ENCODE measurements around the gene BBS7. TPM values are rescaled to one million over a fixed set of nuclear protein-coding genes. Genes with fewer than 3 reads are reported as not detected.

BBS7 gene
- total RNA-seq, 4 donors from 2014 or later = 12.6 to 17.6 (median 14.0) TPM

- H3K27me3 ChIP-seq = no peaks in the 10 kb centered on the region
- H3K4me3 ChIP-seq = no peak overlapping the region
- H3K36me3 ChIP-seq = peaks cover 0 to 49% (median 9%) of the 10 kb centered on the region in 4 donors
- 28 to 33% methylated on average over 1 of the region's 1 CpG for WGBS, 2 donors (ENCODE audit: low coverage in 1 of 2)
- peaks cover 0 to 10% (median 3%) of the 10 kb centered on the region in 4 donors for H3K4me1 ChIP-seq
- in situ Hi-C loops (cut with MboI; ENCODE audit: low pct_ligation_motif_present in 1 of 4, low pct_unique_long_range_greater_than_20kb in 1 of 4, low sequenced_read_pairs in 3 of 4) = no loop called here
- no peaks in the 10 kb centered on the region for H3K9me3 ChIP-seq
- no peak overlapping the region for H3K27ac ChIP-seq
- DNase-seq = no peak
- TF ChIP-seq POLR2A (IDR thresholded peaks at IDR 0.05) (no peak), POLR2AphosphoS5 (IDR thresholded peaks at IDR 0.05) (no peak), EP300 (IDR thresholded peaks at IDR 0.05; ENCODE audit: low read depth) (no peak), CTCF (IDR thresholded peaks at IDR 0.05) (no peak)
- intact Hi-C loops (cut with DNase I; ENCODE audit: low total_unique reads) = no loop called here
These were observed 52.1 kb downstream of the BBS7 start for GRCh38 chr4:121818215-121818614.

GRCh38 chr4:121817701-121818100 is 52.6 kb downstream of the BBS7 start:
- TF ChIP-seq EP300 (IDR thresholded peaks at IDR 0.05; ENCODE audit: low read depth) (no peak), POLR2AphosphoS5 (IDR thresholded peaks at IDR 0.05) (no peak), CTCF (IDR thresholded peaks at IDR 0.05) (no peak), POLR2A (IDR thresholded peaks at IDR 0.05) (no peak)
- no peak for DNase-seq
- in situ Hi-C loops (cut with MboI; ENCODE audit: low pct_ligation_motif_present in 1 of 4, low pct_unique_long_range_greater_than_20kb in 1 of 4, low sequenced_read_pairs in 3 of 4) (no loop called here), intact Hi-C loops (cut with DNase I; ENCODE audit: low total_unique reads) (no loop called here)
- H3K4me1 ChIP-seq = peaks cover 0 to 10% (median 0%) of the 10 kb centered on the region in 4 donors
- no peaks in the 10 kb centered on the region for H3K9me3 ChIP-seq
- no peak overlapping the region for H3K4me3 ChIP-seq
- H3K36me3 ChIP-seq = peaks cover 0 to 52% (median 10%) of the 10 kb centered on the region in 4 donors
- H3K27me3 ChIP-seq = no peaks in the 10 kb centered on the region
- H3K27ac ChIP-seq = no peak overlapping the region
- WGBS, 2 donors (ENCODE audit: low coverage in 1 of 2) = 72 to 86% methylated on average over 1 of the region's 1 CpG

GRCh38 chr4:121817006-121817405 is 53.3 kb downstream of the BBS7 start:
- intact Hi-C loops (cut with DNase I; ENCODE audit: low total_unique reads) (no loop called here), in situ Hi-C loops (cut with MboI; ENCODE audit: low pct_ligation_motif_present in 1 of 4, low pct_unique_long_range_greater_than_20kb in 1 of 4, low sequenced_read_pairs in 3 of 4) (no loop called here)
- no peak for TF ChIP-seq POLR2A (IDR thresholded peaks at IDR 0.05)
- TF ChIP-seq POLR2AphosphoS5 (IDR thresholded peaks at IDR 0.05) = no peak
- TF ChIP-seq EP300 (IDR thresholded peaks at IDR 0.05; ENCODE audit: low read depth) = no peak
- TF ChIP-seq CTCF (IDR thresholded peaks at IDR 0.05) = no peak
- H3K27me3 ChIP-seq = no peaks in the 10 kb centered on the region
- WGBS, 2 donors (ENCODE audit: low coverage in 1 of 2) = 66 to 86% methylated on average over 3 of the region's 3 CpGs
- no peak for DNase-seq
- H3K27ac ChIP-seq = no peak overlapping the region
- H3K9me3 ChIP-seq = no peaks in the 10 kb centered on the region
- H3K36me3 ChIP-seq = peaks cover 0 to 59% (median 12%) of the 10 kb centered on the region in 4 donors
- H3K4me3 ChIP-seq = no peak overlapping the region
- peaks cover 0 to 4% (median 0%) of the 10 kb centered on the region in 4 donors for H3K4me1 ChIP-seq

GRCh38 chr4:121814756-121815155 is 55.5 kb downstream of the BBS7 start:
- intact Hi-C loops (cut with DNase I; ENCODE audit: low total_unique reads) = no loop called here
- H3K36me3 ChIP-seq = peaks cover 0 to 67% (median 12%) of the 10 kb centered on the region in 4 donors
- in situ Hi-C loops (cut with MboI; ENCODE audit: low pct_ligation_motif_present in 1 of 4, low pct_unique_long_range_greater_than_20kb in 1 of 4, low sequenced_read_pairs in 3 of 4) = no loop called here

More at GRCh38 chr4:121814756-121815155, 55.5 kb downstream of the BBS7 start:
- H3K9me3 ChIP-seq = no peaks in the 10 kb centered on the region
- H3K4me3 ChIP-seq = no peak overlapping the region
- H3K27me3 ChIP-seq = no peaks in the 10 kb centered on the region
- no peak for DNase-seq
- H3K4me1 ChIP-seq = no peaks in the 10 kb centered on the region
- WGBS, 2 donors (ENCODE audit: low coverage in 1 of 2) = 85 to 86% methylated on average over 2 of the region's 2 CpGs
- no peak overlapping the region for H3K27ac ChIP-seq
- TF ChIP-seq EP300 (IDR thresholded peaks at IDR 0.05; ENCODE audit: low read depth) = no peak
- TF ChIP-seq POLR2AphosphoS5 (IDR thresholded peaks at IDR 0.05) = no peak
- no peak for TF ChIP-seq CTCF (IDR thresholded peaks at IDR 0.05)
- TF ChIP-seq POLR2A (IDR thresholded peaks at IDR 0.05) = no peak
